Uterus (tissue), 4 donors: ENCODE data around the gene SCYL1. TPM values are rescaled to one million over a fixed set of nuclear protein-coding genes. Genes with fewer than 3 reads are reported as not detected.

Experiments used
- DNase-seq, 2 donors: peaks; one replicate each; pipeline ENCODE4 v3.0.0-alpha.2; 2019 to 2020
- H3K27ac ChIP-seq, 2 donors: fragments of 200-600 bp; sonication (generic); 1 replicate in 1 of 2; 2 replicates in 1 of 2; pipeline ENCODE4 v1.5.1; 2016 to 2018
- H3K27me3 ChIP-seq, 2 donors: fragments of 200-600 bp; sonication (generic); one replicate each; pipeline ENCODE4 v1.5.1; 2018 to 2019; ENCODE audit warnings: control low read depth in 1 of 2
- H3K36me3 ChIP-seq, 2 donors: fragments of 200-600 bp; sonication (generic); one replicate each; pipeline ENCODE4 v1.5.1; 2019; ENCODE audit warnings: control low read depth in 1 of 2
- H3K4me1 ChIP-seq, 2 donors: fragments of 200-600 bp; sonication (generic); one replicate each; pipeline ENCODE4 v1.5.1; 2018 to 2019; ENCODE audit warnings: control low read depth in 1 of 2
- H3K4me3 ChIP-seq, 2 donors: fragments of 200-600 bp; sonication (generic); 1 replicate in 1 of 2; 2 replicates in 1 of 2; pipeline ENCODE4 v1.5.1; 2018 to 2019; ENCODE audit warnings: mild to moderate bottlenecking in 1 of 2
- H3K9me3 ChIP-seq, 2 donors: fragments of 200-600 bp; sonication (generic); one replicate each; pipeline ENCODE4 v1.5.1; 2019; ENCODE audit warnings: control low read depth in 1 of 2
- CTCF ChIP-seq, 4 experiments: fragments of 200-600 bp in 2 of 4; fragments of 450-650 bp in 2 of 4; sonication (generic) in 2 of 4; IDR thresholded peaks; one replicate each; pipeline ENCODE4 v1.5.1; 2016 to 2019; ENCODE audit warnings: antibody characterized with exemption in 4 of 4, mild to moderate bottlenecking in 2 of 4, moderate library complexity in 1 of 4
- POLR2A ChIP-seq, 2 donors: fragments of 450-650 bp; IDR thresholded peaks; one replicate each; pipeline ENCODE4 v1.6.1; 2016; ENCODE audit warnings: antibody characterized with exemption in 2 of 2, mild to moderate bottlenecking in 1 of 2, moderate library complexity in 1 of 2
- intact Hi-C: fragments of 100-400 bp; cut with DNase I; formaldehyde crosslinking; loops from one replicate; pipeline ENCODE4 v1.15.1; 2023; ENCODE audit warnings: low total_unique reads
- total RNA-seq, 4 donors: library from RNA; depleted of rRNA in 3 of 4; stranded (reverse); fragments of >200 nt in 3 of 4; gene quantifications; one replicate each; pipeline versions ENCODE4 v1.1.0 to v1.2.4, GENCODE V29; 2014 to 2023
- donor health status: DM: yes; HTN: yes; CAD: no.

Gene SCYL1
- total RNA-seq, 4 donors from 2014 or later = 28.8 to 101 (median 70.1) TPM

GRCh38 chr11:65479184-65480145 lies 45.4 kb upstream of the SCYL1 start:
- H3K4me3 ChIP-seq = peak overlapping the region; percentile 19 to 57
- peaks cover 10 to 13% of the 10 kb centered on the region in 2 donors for H3K4me1 ChIP-seq
- TF ChIP-seq POLR2A (IDR thresholded peaks at IDR 0.05) (peak in 1 of 2 donors; percentile 81), CTCF (IDR thresholded peaks at IDR 0.05) (peak in 3 of 4 experiments; percentile 19 to 46 (median 29))
- DNase-seq = peak; percentile 72 to 92
- intact Hi-C loops = no loop called here
- peak overlapping the region; percentile 97 to 98 for H3K27ac ChIP-seq
- no peaks in the 10 kb centered on the region for H3K9me3 ChIP-seq
- H3K36me3 ChIP-seq = no peaks in the 10 kb centered on the region
- H3K27me3 ChIP-seq = no peaks in the 10 kb centered on the region

DNA sequence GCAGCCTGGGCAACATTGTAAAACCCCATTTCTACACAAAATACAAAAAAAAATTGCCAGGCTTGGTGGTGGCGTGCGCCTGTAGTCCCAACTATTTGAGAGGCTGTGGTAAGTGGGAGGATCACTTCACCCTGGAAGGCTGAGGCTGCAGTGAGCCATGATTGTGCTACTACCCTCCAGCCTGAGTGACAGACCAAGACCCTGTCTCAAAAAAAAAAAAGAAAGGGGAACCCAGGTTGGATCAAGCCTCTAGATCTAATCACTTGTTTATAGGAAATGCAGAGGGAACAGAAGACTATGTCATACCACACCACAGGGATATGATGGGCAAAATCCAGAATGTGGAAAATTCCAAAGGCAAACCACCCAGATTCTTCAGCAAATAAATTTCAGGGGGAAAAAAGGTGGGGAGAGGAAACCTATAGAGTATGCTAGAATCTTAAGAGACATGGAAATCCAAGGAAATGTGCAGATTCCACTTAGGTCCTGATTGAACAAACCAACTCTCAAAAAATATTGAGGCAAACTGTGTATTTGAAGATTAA lies 42.5 kb upstream of the SCYL1 start:
- H3K4me1 ChIP-seq = peaks cover 20 to 31% of the 10 kb centered on the region in 2 donors
- no peak for TF ChIP-seq POLR2A (IDR thresholded peaks at IDR 0.05)
- TF ChIP-seq CTCF (IDR thresholded peaks at IDR 0.05) = no peak
- H3K27ac ChIP-seq = peak overlapping the region; percentile 97 to 98
- H3K9me3 ChIP-seq = no peaks in the 10 kb centered on the region
- no peak overlapping the region for H3K4me3 ChIP-seq
- intact Hi-C loops = no loop called here
- no peak for DNase-seq
- H3K27me3 ChIP-seq = no peaks in the 10 kb centered on the region
- H3K36me3 ChIP-seq = no peaks in the 10 kb centered on the region

- DNase-seq = peak in 1 of 2 donors; percentile 46
- TF ChIP-seq POLR2A (IDR thresholded peaks at IDR 0.05) (no peak), CTCF (IDR thresholded peaks at IDR 0.05) (no peak)
- H3K27ac ChIP-seq = peak overlapping the region; percentile 97 to 98
- no peak overlapping the region for H3K4me3 ChIP-seq
- intact Hi-C loops = no loop called here
- no peaks in the 10 kb centered on the region for H3K36me3 ChIP-seq
- H3K4me1 ChIP-seq = peaks cover 39 to 47% of the 10 kb centered on the region in 2 donors
- no peaks in the 10 kb centered on the region for H3K27me3 ChIP-seq
- H3K9me3 ChIP-seq = no peaks in the 10 kb centered on the region
Observed at GRCh38 chr11:65485920-65486219, 39.0 kb upstream of the SCYL1 start.

DNA sequence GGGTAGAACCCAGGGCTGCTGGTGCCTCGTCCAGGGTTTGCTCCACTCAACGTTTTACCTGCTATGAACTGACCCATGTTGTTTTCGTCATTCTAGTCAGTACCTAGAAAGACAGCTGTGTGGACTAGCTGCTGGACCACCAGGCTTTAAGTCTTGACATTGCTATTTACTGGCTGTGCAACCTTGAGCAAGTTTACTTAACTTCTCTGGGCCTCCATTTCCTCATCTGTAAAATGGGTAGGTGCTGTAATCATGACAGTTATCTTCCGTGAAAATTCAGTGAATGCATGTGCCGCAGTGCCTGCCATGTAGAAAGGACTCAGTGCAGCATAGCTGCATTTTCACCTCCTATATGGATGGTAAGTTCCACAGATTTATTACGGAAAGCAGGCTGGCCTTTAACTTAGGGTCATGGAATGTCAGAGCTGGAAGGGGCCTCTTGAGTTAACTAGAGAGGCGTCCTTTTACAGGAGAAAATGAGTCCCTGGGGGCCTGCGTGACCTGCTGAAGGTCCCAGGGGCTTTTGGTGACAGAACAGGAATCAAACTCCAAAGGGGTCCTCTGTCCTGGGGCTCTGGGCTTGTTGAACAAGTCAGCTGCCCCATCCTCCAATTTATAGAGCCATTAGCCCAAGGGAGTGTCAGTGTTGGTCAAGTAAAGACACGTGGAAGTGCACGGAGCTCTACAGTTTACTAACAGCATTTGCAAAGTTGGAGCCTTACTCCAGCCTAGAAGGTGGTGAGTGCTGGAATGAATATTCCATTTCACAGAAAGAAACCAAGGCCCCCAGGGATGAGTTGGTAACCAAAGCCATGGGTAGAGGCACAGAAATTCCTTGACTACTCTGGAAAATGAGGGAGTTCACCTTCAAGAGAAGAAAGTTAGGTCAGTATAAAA lies 38.1 kb upstream of the SCYL1 start:
- Histone ChIP-seq H3K27me3 (no peaks in the 10 kb centered on the region), H3K36me3 (no peaks in the 10 kb centered on the region), H3K4me3 (no peak overlapping the region), H3K4me1 (peaks cover 48 to 56% of the 10 kb centered on the region in 2 donors), H3K27ac (peak overlapping the region; percentile 97 to 98), H3K9me3 (no peaks in the 10 kb centered on the region)
- intact Hi-C loops = no loop called here
- no peak for DNase-seq
- TF ChIP-seq POLR2A (IDR thresholded peaks at IDR 0.05) = peak in 1 of 2 donors; percentile 86
- TF ChIP-seq CTCF (IDR thresholded peaks at IDR 0.05) = no peak
